ENCODE measurements around the gene SSTR4. TPM values are rescaled to one million over a fixed set of nuclear protein-coding genes. Genes with fewer than 3 reads are reported as not detected.

The SSTR4 gene
- total and polyA plus RNA-seq, 2 donors (not counting 1 experiment from before 2014, with no cell fraction given) = not detected

- Histone ChIP-seq H3K79me2 (ENCODE audit: control insufficient read depth, insufficient read depth, low read length) (no peaks in the 10 kb centered on the region), H4K20me1 (ENCODE audit: control insufficient read depth, extremely low read depth, insufficient read depth, low read length) (no peaks in the 10 kb centered on the region), H3K27me3 (ENCODE audit: control insufficient read depth, insufficient read depth, low read length) (no peaks in the 10 kb centered on the region), H3K9me3 (ENCODE audit: control insufficient read depth, insufficient read depth, low read depth, low read length) (no peaks in the 10 kb centered on the region), H3K27ac (ENCODE audit: insufficient read depth, low read length) (no peak overlapping the region), H3K36me3 (ENCODE audit: control insufficient read depth, insufficient read depth, low read length) (no peaks in the 10 kb centered on the region), H3K9ac (ENCODE audit: insufficient read depth, low read length) (no peak overlapping the region), H3K4me1 (ENCODE audit: control insufficient read depth, extremely low read depth, insufficient read depth, low read length) (no peaks in the 10 kb centered on the region), H3K4me2 (ENCODE audit: extremely low read depth, insufficient read depth, low read length) (no peak overlapping the region), H2AFZ (ENCODE audit: low read length) (no peak overlapping the region), H3K4me3 (replicated peaks in 1 of 4; ENCODE audit: control extremely low read depth in 1 of 4, insufficient read depth in 1 of 4, low read depth in 3 of 4, low read length in 4 of 4) (no peak overlapping the region)
- TF ChIP-seq CTCF (conservative IDR thresholded peaks at IDR 0.05 in 1 of 2, IDR thresholded peaks at IDR 0.05 in 1 of 2; ENCODE audit: low read depth in 1 of 2, low read length in 2 of 2) = no peak
- TF ChIP-seq EZH2 (IDR thresholded peaks at IDR 0.05; ENCODE audit: low read length, missing control alignments) = no peak
- no peak for DNase-seq (ENCODE audit: low read depth in 2 of 2)
Measured at GRCh38 chr20:23018941-23019340, 16.2 kb upstream of the SSTR4 start.

GRCh38 chr20:23019403-23019802 lies 15.7 kb upstream of the SSTR4 start:
- Histone ChIP-seq H2AFZ (ENCODE audit: low read length) (no peak overlapping the region), H3K79me2 (ENCODE audit: control insufficient read depth, insufficient read depth, low read length) (no peaks in the 10 kb centered on the region), H3K9me3 (ENCODE audit: control insufficient read depth, insufficient read depth, low read depth, low read length) (no peaks in the 10 kb centered on the region), H3K9ac (ENCODE audit: insufficient read depth, low read length) (no peak overlapping the region), H3K4me2 (ENCODE audit: extremely low read depth, insufficient read depth, low read length) (no peak overlapping the region), H3K4me1 (ENCODE audit: control insufficient read depth, extremely low read depth, insufficient read depth, low read length) (no peaks in the 10 kb centered on the region), H4K20me1 (ENCODE audit: control insufficient read depth, extremely low read depth, insufficient read depth, low read length) (no peaks in the 10 kb centered on the region), H3K36me3 (ENCODE audit: control insufficient read depth, insufficient read depth, low read length) (no peaks in the 10 kb centered on the region), H3K27ac (ENCODE audit: insufficient read depth, low read length) (no peak overlapping the region), H3K4me3 (replicated peaks in 1 of 4; ENCODE audit: control extremely low read depth in 1 of 4, insufficient read depth in 1 of 4, low read depth in 3 of 4, low read length in 4 of 4) (no peak overlapping the region), H3K27me3 (ENCODE audit: control insufficient read depth, insufficient read depth, low read length) (no peaks in the 10 kb centered on the region)
- no peak for DNase-seq (ENCODE audit: low read depth in 2 of 2)
- TF ChIP-seq CTCF (conservative IDR thresholded peaks at IDR 0.05 in 1 of 2, IDR thresholded peaks at IDR 0.05 in 1 of 2; ENCODE audit: low read depth in 1 of 2, low read length in 2 of 2) = no peak
- TF ChIP-seq EZH2 (IDR thresholded peaks at IDR 0.05; ENCODE audit: low read length, missing control alignments) = no peak

GRCh38 chr20:23020230-23021018 lies 14.7 kb upstream of the SSTR4 start:
- no peaks in the 10 kb centered on the region for H3K9me3 ChIP-seq (ENCODE audit: control insufficient read depth, insufficient read depth, low read depth, low read length)
- no peak overlapping the region for H3K27ac ChIP-seq (ENCODE audit: insufficient read depth, low read length)
- no peak overlapping the region for H3K9ac ChIP-seq (ENCODE audit: insufficient read depth, low read length)
- no peaks in the 10 kb centered on the region for H3K27me3 ChIP-seq (ENCODE audit: control insufficient read depth, insufficient read depth, low read length)
- DNase-seq (ENCODE audit: low read depth in 2 of 2) = no peak
- no peak for TF ChIP-seq EZH2 (IDR thresholded peaks at IDR 0.05; ENCODE audit: low read length, missing control alignments)
- no peak for TF ChIP-seq CTCF (conservative IDR thresholded peaks at IDR 0.05 in 1 of 2, IDR thresholded peaks at IDR 0.05 in 1 of 2; ENCODE audit: low read depth in 1 of 2, low read length in 2 of 2)
- no peak overlapping the region for H2AFZ ChIP-seq (ENCODE audit: low read length)
- no peak overlapping the region for H3K4me3 ChIP-seq (replicated peaks in 1 of 4; ENCODE audit: control extremely low read depth in 1 of 4, insufficient read depth in 1 of 4, low read depth in 3 of 4, low read length in 4 of 4)
- no peaks in the 10 kb centered on the region for H3K4me1 ChIP-seq (ENCODE audit: control insufficient read depth, extremely low read depth, insufficient read depth, low read length)
- H4K20me1 ChIP-seq (ENCODE audit: control insufficient read depth, extremely low read depth, insufficient read depth, low read length) = no peaks in the 10 kb centered on the region
- no peaks in the 10 kb centered on the region for H3K36me3 ChIP-seq (ENCODE audit: control insufficient read depth, insufficient read depth, low read length)
- no peak overlapping the region for H3K4me2 ChIP-seq (ENCODE audit: extremely low read depth, insufficient read depth, low read length)
- no peaks in the 10 kb centered on the region for H3K79me2 ChIP-seq (ENCODE audit: control insufficient read depth, insufficient read depth, low read length)
